Heart left ventricle (tissue), 13 donors: Measurements from ENCODE around the gene IGHMBP2.

Experiments
- POLR2A ChIP-seq, 2 donors: fragments of 450-650 bp; IDR thresholded peaks; one replicate each; pipeline ENCODE4 v1.6.1; 2017; ENCODE audit warnings: antibody characterized with exemption in 2 of 2, mild to moderate bottlenecking in 2 of 2, moderate library complexity in 2 of 2
- TF ChIP-seq, protein P1 (sequence below), 12 donors: fragments of 200-600 bp; sonication (generic) in 4 of 12; IDR thresholded peaks; one replicate each; pipeline versions ENCODE4 v1.5.0 to v1.8.0; 2018 to 2022; ENCODE audit warnings: antibody characterized with exemption in 12 of 12, mild to moderate bottlenecking in 5 of 12
- donor health status: ischemic (EF 13 %, LVEDD 7.1; RV severe dilation, severe dysfunction).
- donor health status: DM: no; HTN: yes; CAD: no.
- donor health status: DM: no; HTN: no; CAD: no.
- donor health status: ischemic (EF 25% LVEDD 6.9; RV normal size, moderate dysfunction).
- donor health status: ischemic (EF 25% LVEDD 5.7; RV mildly dilated, moderate dysfunction).
- donor health status: ischemic (EF 35%, LVEDD 5.7; RV mildly dilated, moderate dysfunction).
- donor health status: nonischemic (EF 11% LVEDD 7.7; RV severe dilation, severe dysfunction).
- donor health status: DM: yes; HTN: yes; CAD: no.
- donor health status: PGD.
- donor health status: ischemic (EF 29% LVEDD 5.4; RV normal size, mild dysfunction).
- donor health status: nonischemic (EF 23%, LVEDD 6.1; RV moderate dilation, normal function).

DNA sequence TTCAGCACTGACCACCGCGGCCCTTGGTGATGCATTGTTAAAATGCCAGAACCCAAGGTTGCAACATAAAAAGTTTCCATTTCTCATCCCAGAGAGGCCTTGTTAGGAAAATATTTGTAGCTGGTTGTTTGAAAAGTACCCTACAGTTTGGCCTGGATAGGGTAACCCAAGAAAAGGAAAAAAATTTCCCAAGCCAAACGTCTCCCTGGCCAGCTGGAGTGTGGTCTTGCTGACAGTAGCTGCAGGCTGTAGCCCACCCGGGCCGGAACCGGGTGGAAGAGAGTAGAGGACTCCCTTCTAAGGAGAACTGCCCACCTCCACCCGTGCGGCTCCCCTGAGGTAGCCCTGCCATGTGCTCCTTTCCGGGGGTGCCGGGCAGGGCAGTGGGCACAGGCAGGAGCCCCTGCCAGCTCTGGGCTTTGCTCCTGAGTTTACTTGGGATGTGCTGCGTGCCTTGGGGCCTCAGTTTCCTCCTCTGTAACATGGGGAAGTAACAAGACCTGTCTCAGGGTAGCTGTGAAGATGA lies 38.5 kb downstream of the IGHMBP2 start:
- no peak for TF ChIP-seq POLR2A (IDR thresholded peaks at IDR 0.05)
- TF ChIP-seq, protein P1, sequence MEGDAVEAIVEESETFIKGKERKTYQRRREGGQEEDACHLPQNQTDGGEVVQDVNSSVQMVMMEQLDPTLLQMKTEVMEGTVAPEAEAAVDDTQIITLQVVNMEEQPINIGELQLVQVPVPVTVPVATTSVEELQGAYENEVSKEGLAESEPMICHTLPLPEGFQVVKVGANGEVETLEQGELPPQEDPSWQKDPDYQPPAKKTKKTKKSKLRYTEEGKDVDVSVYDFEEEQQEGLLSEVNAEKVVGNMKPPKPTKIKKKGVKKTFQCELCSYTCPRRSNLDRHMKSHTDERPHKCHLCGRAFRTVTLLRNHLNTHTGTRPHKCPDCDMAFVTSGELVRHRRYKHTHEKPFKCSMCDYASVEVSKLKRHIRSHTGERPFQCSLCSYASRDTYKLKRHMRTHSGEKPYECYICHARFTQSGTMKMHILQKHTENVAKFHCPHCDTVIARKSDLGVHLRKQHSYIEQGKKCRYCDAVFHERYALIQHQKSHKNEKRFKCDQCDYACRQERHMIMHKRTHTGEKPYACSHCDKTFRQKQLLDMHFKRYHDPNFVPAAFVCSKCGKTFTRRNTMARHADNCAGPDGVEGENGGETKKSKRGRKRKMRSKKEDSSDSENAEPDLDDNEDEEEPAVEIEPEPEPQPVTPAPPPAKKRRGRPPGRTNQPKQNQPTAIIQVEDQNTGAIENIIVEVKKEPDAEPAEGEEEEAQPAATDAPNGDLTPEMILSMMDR (IDR thresholded peaks at IDR 0.05): no peak
